Measurements from ENCODE around the gene PACC1. TPM values are rescaled to one million over a fixed set of nuclear protein-coding genes. Genes with fewer than 3 reads are reported as not detected.

The PACC1 gene
- total and polyA plus RNA-seq, 2 donors (not counting 3 experiments of a cell fraction or from before 2014, with no cell fraction given): 21.0 to 22.3 TPM

- Histone ChIP-seq H3K36me3 (ENCODE audit: control insufficient read depth in 2 of 2, extremely low read depth in 1 of 2, insufficient read depth in 2 of 2, low read length in 2 of 2) (peaks cover 11 to 13% of the 10 kb centered on the region in 2 experiments), H3K4me2 (ENCODE audit: insufficient read depth, low read length) (no peak overlapping the region), H4K20me1 (replicated peaks; ENCODE audit: control insufficient read depth, extremely low read depth, insufficient read depth, low read length) (no peaks in the 10 kb centered on the region), H2AFZ (ENCODE audit: low read depth, low read length) (no peak overlapping the region), H3K9ac (replicated peaks; ENCODE audit: extremely low read depth, insufficient read depth, low read length) (no peak overlapping the region), H3K79me2 (ENCODE audit: control insufficient read depth, insufficient read depth, low read length) (no peaks in the 10 kb centered on the region), H3K9me1 (replicated peaks; ENCODE audit: control insufficient read depth, extremely low read depth, insufficient read depth, low read length) (no peaks in the 10 kb centered on the region), H3K4me1 (ENCODE audit: control insufficient read depth, extremely low read depth, insufficient read depth, low read length) (no peaks in the 10 kb centered on the region), H3K9me3 (replicated peaks; ENCODE audit: control insufficient read depth, insufficient read depth, low read length) (no peaks in the 10 kb centered on the region), H3K4me3 (replicated peaks in 1 of 3; ENCODE audit: insufficient read depth in 1 of 3, low read depth in 1 of 3, low read length in 3 of 3) (no peak overlapping the region), H3K27me3 (ENCODE audit: control insufficient read depth in 2 of 2, insufficient read depth in 2 of 2, low read length in 2 of 2) (no peaks in the 10 kb centered on the region), H3K27ac (ENCODE audit: insufficient read depth, low read depth, low read length) (no peak overlapping the region)
- FAIRE-seq (no peak), DNase-seq (ENCODE audit: low read depth, low spot score) (no peak)
- TF ChIP-seq FOS (IDR thresholded peaks at IDR 0.05; ENCODE audit: borderline replicate concordance, insufficient read depth, low read length) (no peak), MAX (IDR thresholded peaks at IDR 0.05; ENCODE audit: insufficient read depth, insufficient read length) (no peak), POLR2AphosphoS5 (IDR thresholded peaks at IDR 0.05; ENCODE audit: insufficient read depth, low read depth, low read length) (no peak), CTCF (IDR thresholded peaks at IDR 0.05; ENCODE audit: extremely low read depth in 1 of 2, insufficient read depth in 1 of 2, low read depth in 1 of 2, low read length in 2 of 2) (no peak), JUN (IDR thresholded peaks at IDR 0.05; ENCODE audit: borderline replicate concordance, insufficient read depth, insufficient read length, low read depth) (no peak), MYC (IDR thresholded peaks at IDR 0.05; ENCODE audit: low read depth, low read length) (no peak), EZH2 (IDR thresholded peaks at IDR 0.05; ENCODE audit: borderline replicate concordance, low read depth, low read length, severe bottlenecking) (no peak), POLR2A (IDR thresholded peaks at IDR 0.05; ENCODE audit: low read depth, low read length) (no peak), GATA2 (IDR thresholded peaks at IDR 0.05; ENCODE audit: insufficient read depth, insufficient read length, low read depth, low read length) (no peak)
- dilution Hi-C loops (cut with MboI; ENCODE audit: extremely low pct_ligation_motif_present, low sequenced_read_pairs): no loop called here
- intact Hi-C loops (cut with micrococcal nuclease): no loop called here
- POLR2A ChIA-PET: no interaction called here
- CTCF ChIA-PET: interaction anchor here (0.6 to 2.9 kb wide), 2 partner anchors 283 to 319 kb away, joined by 3 to 15 read pairs; partner anchors contain the start of genes DTL and INTS7
- BruUV-seq (replicated peaks): no TSS peak
These were observed 60.2 kb downstream of the PACC1 start for GRCh38 chr1:212354464-212354863.
